Spleen (tissue), 11 donors: ENCODE results near the gene ASPN. TPM values are rescaled to one million over a fixed set of nuclear protein-coding genes. Genes with fewer than 3 reads are reported as not detected.

Source experiments
- DNase-seq: peaks from one replicate; pipeline ENCODE4 v3.0.0-alpha.2; 2020
- H3K27ac ChIP-seq, 8 donors: fragments of 200-600 bp; sonication (generic) in 7 of 8; 1 replicate in 4 of 8; 2 replicates in 4 of 8; pipeline versions ENCODE4 v1.5.0 to v1.8.0; 2016 to 2021; ENCODE audit warnings: inconsistent platforms in 4 of 8, mild to moderate bottlenecking in 4 of 8, moderate library complexity in 1 of 8
- H3K27me3 ChIP-seq, 7 donors: fragments of 200-600 bp; sonication (generic) in 6 of 7; replicated peaks in 1 of 7; 1 replicate in 4 of 7; 2 replicates in 3 of 7; pipeline versions ENCODE4 v1.5.0 to v1.8.0; 2016 to 2021; ENCODE audit warnings: inconsistent platforms in 3 of 7, mild to moderate bottlenecking in 1 of 7
- H3K36me3 ChIP-seq, 6 donors: fragments of 200-600 bp; sonication (generic) in 5 of 6; 1 replicate in 4 of 6; 2 replicates in 2 of 6; pipeline versions ENCODE4 v1.5.0 to v1.8.0; 2016 to 2021; ENCODE audit warnings: inconsistent platforms in 2 of 6
- H3K4me1 ChIP-seq, 6 donors: fragments of 200-600 bp; sonication (generic) in 5 of 6; 1 replicate in 3 of 6; 2 replicates in 3 of 6; pipeline versions ENCODE4 v1.5.0 to v1.8.0; 2016 to 2021; ENCODE audit warnings: inconsistent platforms in 3 of 6
- H3K4me3 ChIP-seq, 8 donors: fragments of 200-600 bp; sonication (generic) in 7 of 8; 1 replicate in 4 of 8; 2 replicates in 4 of 8; pipeline versions ENCODE4 v1.5.0 to v1.8.0; 2016 to 2021; ENCODE audit warnings: inconsistent platforms in 4 of 8, mild to moderate bottlenecking in 4 of 8, moderate library complexity in 2 of 8
- H3K9me3 ChIP-seq, 8 donors: fragments of 200-600 bp; sonication (generic) in 7 of 8; 1 replicate in 4 of 8; 2 replicates in 4 of 8; pipeline versions ENCODE4 v1.5.0 to v1.8.0; 2016 to 2021; ENCODE audit warnings: inconsistent platforms in 4 of 8
- CTCF ChIP-seq, 11 experiments: fragments of 200-600 bp in 7 of 11; fragments of 450-650 bp in 4 of 11; sonication (generic) in 4 of 11; IDR thresholded peaks in 8 of 11; conservative IDR thresholded peaks in 3 of 11; 1 replicate in 7 of 11; 2 replicates in 4 of 11; pipeline versions ENCODE4 v1.4.0 to v1.8.0; 2016 to 2021; ENCODE audit warnings: antibody characterized with exemption in 11 of 11, inconsistent platforms in 4 of 11, mild to moderate bottlenecking in 1 of 11
- POLR2A ChIP-seq, 3 donors: fragments of 450-650 bp; IDR thresholded peaks; one replicate each; pipeline ENCODE4 v1.5.1; 2017; ENCODE audit warnings: antibody characterized with exemption in 3 of 3, mild to moderate bottlenecking in 1 of 3
- POLR2AphosphoS5 ChIP-seq, 3 donors: sonication (generic); formaldehyde crosslinking; IDR thresholded peaks; one replicate each; pipeline ENCODE4 v1.5.1; 2017; ENCODE audit warnings: antibody characterized with exemption in 3 of 3
- WGBS, 5 donors: extraction: QIAGEN DNeasy Blood & Tissue Kit in 3 of 5; methylation state at CpG; one replicate each; pipeline versions ENCODE4 v1.1.5 to v1.1.7; 2013 to 2018; 5-methylcytosine and 5-hydroxymethylcytosine counted together
- intact Hi-C: fragments of 100-400 bp; cut with DNase I; formaldehyde crosslinking; loops from one replicate; pipeline ENCODE4 v1.15.0; 2023; ENCODE audit warnings: low total_unique reads
- polyA plus RNA-seq, 3 donors: library from polyadenylated mRNA; stranded (reverse); fragments of 200-250 nt; gene quantifications; one replicate each; pipeline ENCODE4 v1.2.1, GENCODE V29; 2013
- total RNA-seq, 7 donors: library from RNA; depleted of rRNA in 3 of 7; stranded (reverse); fragments of >200 nt in 3 of 7; fragmentation: NEBNext Ultra II Directional in 4 of 7; extraction: Animal tissue kit (Norgen Biotek cat#: 25700) in 4 of 7; gene quantifications; one replicate each; pipeline versions ENCODE4 v1.1.0 to v1.2.1, GENCODE V29; 2016 to 2021
- donor health status: healthy with polysubstance abuse.
- donor health status: DM: no; HTN: no; CAD: no; lungs with moderate emphysema.
- donor health status: DM: no; HTN: no; CAD: no.
- donor health status: Bipolar disorder and iron deficiency.
- donor health status: healthy.
- donor health status: DM: no; HTN: no; CAD: no.
- donor health status: DM: yes; HTN: yes; CAD: no.

The ASPN gene
- total and polyA plus RNA-seq, 10 donors: 0.32 to 2.0 (median 0.93) TPM; not detected in 1

GRCh38 chr9:92483627-92484545, 1.6 kb upstream of the ASPN start:
- DNase-seq: no peak
- intact Hi-C loops: no loop called here
- Histone ChIP-seq H3K27ac (peak overlapping the region in 5 of 8 donors; percentile 7 to 47 (median 26)), H3K9me3 (no peaks in the 10 kb centered on the region), H3K4me1 (peaks cover 0 to 2% (median 0%) of the 10 kb centered on the region in 6 donors), H3K36me3 (no peaks in the 10 kb centered on the region), H3K27me3 (no peaks in the 10 kb centered on the region), H3K4me3 (no peak overlapping the region)
- TF ChIP-seq CTCF (IDR thresholded peaks at IDR 0.05 in 8 of 11, conservative IDR thresholded peaks at IDR 0.05 in 3 of 11) (no peak), POLR2AphosphoS5 (IDR thresholded peaks at IDR 0.05) (no peak), POLR2A (IDR thresholded peaks at IDR 0.05) (no peak)
- 68 to 88% (median 84%) methylated on average over 5 of the region's 5 CpGs for WGBS, 5 donors

- no peak for DNase-seq
- H3K4me3 ChIP-seq: no peak overlapping the region
- intact Hi-C loops: no loop called here
- H3K4me1 ChIP-seq: peaks cover 0 to 2% (median 0%) of the 10 kb centered on the region in 6 donors
- no peaks in the 10 kb centered on the region for H3K27me3 ChIP-seq
- H3K36me3 ChIP-seq: no peaks in the 10 kb centered on the region
- H3K27ac ChIP-seq: no peak overlapping the region
- TF ChIP-seq POLR2AphosphoS5 (IDR thresholded peaks at IDR 0.05) (no peak), POLR2A (IDR thresholded peaks at IDR 0.05) (no peak), CTCF (IDR thresholded peaks at IDR 0.05 in 8 of 11, conservative IDR thresholded peaks at IDR 0.05 in 3 of 11) (no peak)
- no peaks in the 10 kb centered on the region for H3K9me3 ChIP-seq
Observed at GRCh38 chr9:92482805-92483204, 499 bp upstream of the ASPN start.

GRCh38 chr9:92480986-92481633, 1.2 kb downstream of the ASPN start:
- Histone ChIP-seq H3K4me1 (no peaks in the 10 kb centered on the region), H3K36me3 (no peaks in the 10 kb centered on the region), H3K27me3 (no peaks in the 10 kb centered on the region), H3K27ac (no peak overlapping the region), H3K9me3 (no peaks in the 10 kb centered on the region), H3K4me3 (no peak overlapping the region)
- WGBS, 5 donors: 53 to 74% (median 65%) methylated on average over 2 of the region's 2 CpGs
- no peak for DNase-seq
- TF ChIP-seq POLR2AphosphoS5 (IDR thresholded peaks at IDR 0.05): no peak
- TF ChIP-seq POLR2A (IDR thresholded peaks at IDR 0.05): no peak
- no peak for TF ChIP-seq CTCF (IDR thresholded peaks at IDR 0.05 in 8 of 11, conservative IDR thresholded peaks at IDR 0.05 in 3 of 11)
- intact Hi-C loops: no loop called here

- no peaks in the 10 kb centered on the region for H3K27me3 ChIP-seq
- intact Hi-C loops: no loop called here
- no peaks in the 10 kb centered on the region for H3K9me3 ChIP-seq
- H3K4me3 ChIP-seq: no peak overlapping the region
- H3K36me3 ChIP-seq: no peaks in the 10 kb centered on the region
- H3K27ac ChIP-seq: no peak overlapping the region
- no peaks in the 10 kb centered on the region for H3K4me1 ChIP-seq
- WGBS, 5 donors: 75 to 94% (median 80%) methylated on average over 2 of the region's 2 CpGs
- no peak for TF ChIP-seq CTCF (IDR thresholded peaks at IDR 0.05 in 8 of 11, conservative IDR thresholded peaks at IDR 0.05 in 3 of 11)
- TF ChIP-seq POLR2A (IDR thresholded peaks at IDR 0.05): no peak
- no peak for TF ChIP-seq POLR2AphosphoS5 (IDR thresholded peaks at IDR 0.05)
- DNase-seq: no peak
Observed at GRCh38 chr9:92480291-92480771, 2.0 kb downstream of the ASPN start.
